AG10803 (cell line): Measurements from ENCODE around the gene NUAK1.
"Not testable (repeated sequence)": the region's sequence is repeated elsewhere in the genome, so short reads cannot be mapped to it uniquely, and the experiment has no call there.

Source experiments
- DNase-seq: peaks from one replicate; pipeline ENCODE4 v3.0.0; 2010; ENCODE audit warnings: low read depth
- H3K4me3 ChIP-seq: 2 replicates; pipeline ENCODE4 v1.5.1; 2011; ENCODE audit warnings: mild to moderate bottlenecking, low read length, control low read depth
- CTCF ChIP-seq: conservative IDR thresholded peaks from 2 replicates; pipeline ENCODE4 v1.5.1; 2011; ENCODE audit warnings: mild to moderate bottlenecking, low read length, control low read depth, inconsistent platforms

Gene NUAK1

GRCh38 chr12:106149096-106149784, 10.5 kb upstream of the NUAK1 start:
- peak; percentile 24 for DNase-seq
- TF ChIP-seq CTCF, result peak; percentile 72
- H3K4me3 ChIP-seq, result no peak overlapping the region

GRCh38 chr12:106147956-106148355, 9.2 kb upstream of the NUAK1 start:
- no peak for TF ChIP-seq CTCF
- no peak for DNase-seq
- no peak overlapping the region for H3K4me3 ChIP-seq

- no peak for DNase-seq
- TF ChIP-seq CTCF, result no peak
- no peak overlapping the region for H3K4me3 ChIP-seq
These were observed 8.2 kb upstream of the NUAK1 start for GRCh38 chr12:106146987-106147386.

- no peak for TF ChIP-seq CTCF
- peak; percentile 28 for DNase-seq
These were observed 7.0 kb upstream of the NUAK1 start for GRCh38 chr12:106145539-106146447.

GRCh38 chr12:106144847-106145246, 6.1 kb upstream of the NUAK1 start:
- no peak overlapping the region for H3K4me3 ChIP-seq
- DNase-seq, result peak; percentile 36

More at GRCh38 chr12:106145539-106146447, 7.0 kb upstream of the NUAK1 start:
- no peak overlapping the region for H3K4me3 ChIP-seq

GRCh38 chr12:106142591-106143261, 4.0 kb upstream of the NUAK1 start:
- TF ChIP-seq CTCF, result no peak
- no peak for DNase-seq
- H3K4me3 ChIP-seq, result no peak overlapping the region

More at GRCh38 chr12:106144847-106145246, 6.1 kb upstream of the NUAK1 start:
- no peak for TF ChIP-seq CTCF

- not testable (repeated sequence) for DNase-seq, H3K4me3 ChIP-seq
These were observed 3.2 kb upstream of the NUAK1 start for GRCh38 chr12:106141920-106142319.
